Thymus (tissue), 11 donors: ENCODE data around the gene PDE6A. TPM values are rescaled to one million over a fixed set of nuclear protein-coding genes. Genes with fewer than 3 reads are reported as not detected.
"Not testable (repeated sequence)": the region's sequence is repeated elsewhere in the genome, so short reads cannot be mapped to it uniquely, and the experiment has no call there.

Source experiments
- DNase-seq, 9 donors: peaks; one replicate each; pipeline ENCODE4 v3.0.0-alpha.2; 2013; ENCODE audit warnings: low spot score in 9 of 9, low read depth in 6 of 9, missing footprints in 1 of 9
- H3K27ac ChIP-seq, 2 donors: one replicate each; pipeline ENCODE4 v1.5.1; 2013; ENCODE audit warnings: control low read depth in 1 of 2, low read depth in 1 of 2, low read length in 1 of 2, mild to moderate bottlenecking in 1 of 2, moderate library complexity in 1 of 2
- H3K27me3 ChIP-seq, 2 donors: one replicate each; pipeline ENCODE4 v1.5.1; 2013; ENCODE audit warnings: low read length in 1 of 2; ENCODE audit not compliant: control insufficient read depth in 2 of 2, insufficient read depth in 1 of 2
- H3K36me3 ChIP-seq, 2 donors: one replicate each; pipeline ENCODE4 v1.5.1; 2013; ENCODE audit warnings: low read length in 1 of 2, mild to moderate bottlenecking in 1 of 2, moderate library complexity in 1 of 2; ENCODE audit not compliant: control insufficient read depth in 2 of 2, insufficient read depth in 2 of 2
- H3K4me1 ChIP-seq, 2 donors: one replicate each; pipeline ENCODE4 v1.5.1; 2013; ENCODE audit warnings: low read length in 2 of 2; ENCODE audit not compliant: control insufficient read depth in 2 of 2, insufficient read depth in 2 of 2
- H3K4me3 ChIP-seq, 2 donors: one replicate each; pipeline ENCODE4 v1.5.1; 2013; ENCODE audit warnings: low read length in 2 of 2, control low read depth in 1 of 2, mild to moderate bottlenecking in 1 of 2
- H3K9me3 ChIP-seq, 2 donors: one replicate each; pipeline ENCODE4 v1.5.1; 2013; ENCODE audit warnings: low read length in 1 of 2, mild to moderate bottlenecking in 1 of 2; ENCODE audit not compliant: control insufficient read depth in 2 of 2, insufficient read depth in 1 of 2
- WGBS: extraction: QIAGEN DNeasy Blood & Tissue Kit; methylation state at CpG from one replicate; pipeline ENCODE4 v1.1.7; 2013; 5-methylcytosine and 5-hydroxymethylcytosine counted together
- polyA plus RNA-seq: library from polyadenylated mRNA; stranded (reverse); fragments of 200-250 nt; gene quantifications from one replicate; pipeline ENCODE4 v1.2.3, GENCODE V29; 2013
- total RNA-seq: library from RNA; stranded (reverse); fragments of 120-200 nt; gene quantifications from one replicate; pipeline ENCODE4 v1.2.4, GENCODE V29; 2013
- donor health status: healthy.

PDE6A gene
- total and polyA plus RNA-seq, 2 donors = under 0.01 to 0.16 TPM

GRCh38 chr5:149892594-149892993 lies 52.0 kb downstream of the PDE6A start:
- H3K36me3 ChIP-seq = no peaks in the 10 kb centered on the region
- 97% methylated on average over 5 of the region's 5 CpGs for WGBS
- no peak for DNase-seq
- H3K27ac ChIP-seq = no peak overlapping the region
- no peaks in the 10 kb centered on the region for H3K4me1 ChIP-seq
- no peaks in the 10 kb centered on the region for H3K9me3 ChIP-seq
- H3K27me3 ChIP-seq = no peaks in the 10 kb centered on the region
- H3K4me3 ChIP-seq = no peak overlapping the region

- H3K4me3 ChIP-seq = no peak overlapping the region
- 95% methylated on average over 1 of the region's 1 CpG for WGBS
- no peaks in the 10 kb centered on the region for H3K36me3 ChIP-seq
- H3K27ac ChIP-seq = no peak overlapping the region
- H3K9me3 ChIP-seq = no peaks in the 10 kb centered on the region
- H3K4me1 ChIP-seq = no peaks in the 10 kb centered on the region
- no peak for DNase-seq
- H3K27me3 ChIP-seq = no peaks in the 10 kb centered on the region
Measured at GRCh38 chr5:149888280-149888679, 56.3 kb downstream of the PDE6A start.

GRCh38 chr5:149887622-149888183 lies 56.9 kb downstream of the PDE6A start:
- no peaks in the 10 kb centered on the region for H3K4me1 ChIP-seq
- 82% methylated on average over 10 of the region's 10 CpGs for WGBS

GRCh38 chr5:149886692-149887470 lies 57.7 kb downstream of the PDE6A start:
- Histone ChIP-seq H3K4me3 (no peak overlapping the region), H3K27ac (no peak overlapping the region), H3K4me1 (no peaks in the 10 kb centered on the region), H3K27me3 (no peaks in the 10 kb centered on the region), H3K9me3 (no peaks in the 10 kb centered on the region), H3K36me3 (no peaks in the 10 kb centered on the region)
- no peak for DNase-seq
- WGBS = 96% methylated on average over 6 of the region's 6 CpGs

More at GRCh38 chr5:149887622-149888183, 56.9 kb downstream of the PDE6A start:
- H3K4me3 ChIP-seq = no peak overlapping the region
- H3K27ac ChIP-seq = no peak overlapping the region
- H3K9me3 ChIP-seq = no peaks in the 10 kb centered on the region
- H3K36me3 ChIP-seq = no peaks in the 10 kb centered on the region
- no peak for DNase-seq
- no peaks in the 10 kb centered on the region for H3K27me3 ChIP-seq

GRCh38 chr5:149886060-149886459 lies 58.5 kb downstream of the PDE6A start:
- Histone ChIP-seq H3K4me1 (no peaks in the 10 kb centered on the region), H3K9me3 (no peaks in the 10 kb centered on the region), H3K27me3 (no peaks in the 10 kb centered on the region), H3K36me3 (no peaks in the 10 kb centered on the region), H3K4me3 (no peak overlapping the region), H3K27ac (no peak overlapping the region)
- no peak for DNase-seq
- 97% methylated on average over 7 of the region's 7 CpGs for WGBS

GRCh38 chr5:149885513-149885912 lies 59.1 kb downstream of the PDE6A start:
- H3K36me3 ChIP-seq = no peaks in the 10 kb centered on the region
- WGBS = 89% methylated on average over 2 of the region's 2 CpGs
- H3K9me3 ChIP-seq = no peaks in the 10 kb centered on the region
- H3K4me1 ChIP-seq = no peaks in the 10 kb centered on the region
- no peak overlapping the region for H3K4me3 ChIP-seq
- DNase-seq = no peak
- no peak overlapping the region for H3K27ac ChIP-seq
- no peaks in the 10 kb centered on the region for H3K27me3 ChIP-seq

GRCh38 chr5:149883550-149883949 lies 61.0 kb downstream of the PDE6A start:
- no peak overlapping the region for H3K27ac ChIP-seq
- no peaks in the 10 kb centered on the region for H3K4me1 ChIP-seq
- no peak overlapping the region for H3K4me3 ChIP-seq
- no peaks in the 10 kb centered on the region for H3K27me3 ChIP-seq
- no peak for DNase-seq
- no peaks in the 10 kb centered on the region for H3K9me3 ChIP-seq
- 97% methylated on average over 2 of the region's 2 CpGs for WGBS
- H3K36me3 ChIP-seq = no peaks in the 10 kb centered on the region

GRCh38 chr5:149882633-149883032 lies 62.0 kb downstream of the PDE6A start:
- H3K27ac ChIP-seq, H3K4me1 ChIP-seq, H3K36me3 ChIP-seq, H3K4me3 ChIP-seq, DNase-seq, H3K27me3 ChIP-seq, H3K9me3 ChIP-seq: not testable (repeated sequence)
- WGBS = 95% methylated on average over 10 of the region's 10 CpGs

- H3K27ac ChIP-seq = no peak overlapping the region
- H3K4me1 ChIP-seq = no peaks in the 10 kb centered on the region
- 92% methylated on average over 4 of the region's 4 CpGs for WGBS
Measured at GRCh38 chr5:149881874-149882273, 62.7 kb downstream of the PDE6A start.

More at GRCh38 chr5:149881874-149882273, 62.7 kb downstream of the PDE6A start:
- no peaks in the 10 kb centered on the region for H3K9me3 ChIP-seq
- H3K36me3 ChIP-seq = no peaks in the 10 kb centered on the region
- DNase-seq = no peak
- H3K27me3 ChIP-seq = no peaks in the 10 kb centered on the region
- H3K4me3 ChIP-seq = no peak overlapping the region
